ENCODE results near the gene AWAT2.

Gene AWAT2

DNA sequence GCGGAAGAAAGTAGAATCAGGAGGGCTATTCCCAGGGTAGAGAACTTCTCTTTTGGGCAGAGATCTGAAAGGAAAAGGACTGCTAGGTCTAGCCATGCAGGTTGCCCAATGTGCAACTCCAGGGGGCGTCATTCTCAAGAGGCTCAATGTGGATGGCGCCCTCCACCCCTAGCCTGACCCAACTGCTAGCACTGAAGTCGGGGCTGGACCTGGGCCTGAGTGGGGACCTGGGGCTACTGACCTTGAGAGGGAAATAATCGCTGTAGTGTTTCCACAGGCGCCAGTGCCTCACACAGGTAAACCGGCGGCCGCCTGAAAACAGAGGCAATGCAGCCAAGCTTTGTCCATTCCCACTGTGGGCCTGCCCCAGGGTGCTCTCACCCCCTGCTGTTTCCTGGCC is 6.1 kb downstream of the AWAT2 start:
- DNase-seq (ENCODE audit: low read depth), result no peak
- TF ChIP-seq, protein P1, sequence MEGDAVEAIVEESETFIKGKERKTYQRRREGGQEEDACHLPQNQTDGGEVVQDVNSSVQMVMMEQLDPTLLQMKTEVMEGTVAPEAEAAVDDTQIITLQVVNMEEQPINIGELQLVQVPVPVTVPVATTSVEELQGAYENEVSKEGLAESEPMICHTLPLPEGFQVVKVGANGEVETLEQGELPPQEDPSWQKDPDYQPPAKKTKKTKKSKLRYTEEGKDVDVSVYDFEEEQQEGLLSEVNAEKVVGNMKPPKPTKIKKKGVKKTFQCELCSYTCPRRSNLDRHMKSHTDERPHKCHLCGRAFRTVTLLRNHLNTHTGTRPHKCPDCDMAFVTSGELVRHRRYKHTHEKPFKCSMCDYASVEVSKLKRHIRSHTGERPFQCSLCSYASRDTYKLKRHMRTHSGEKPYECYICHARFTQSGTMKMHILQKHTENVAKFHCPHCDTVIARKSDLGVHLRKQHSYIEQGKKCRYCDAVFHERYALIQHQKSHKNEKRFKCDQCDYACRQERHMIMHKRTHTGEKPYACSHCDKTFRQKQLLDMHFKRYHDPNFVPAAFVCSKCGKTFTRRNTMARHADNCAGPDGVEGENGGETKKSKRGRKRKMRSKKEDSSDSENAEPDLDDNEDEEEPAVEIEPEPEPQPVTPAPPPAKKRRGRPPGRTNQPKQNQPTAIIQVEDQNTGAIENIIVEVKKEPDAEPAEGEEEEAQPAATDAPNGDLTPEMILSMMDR (conservative IDR thresholded peaks at IDR 0.05; ENCODE audit: control insufficient read depth, insufficient read depth, low read depth, low read length), result no peak
- no peak overlapping the region for H3K4me3 ChIP-seq (ENCODE audit: control insufficient read depth, low read depth, low read length)

DNA sequence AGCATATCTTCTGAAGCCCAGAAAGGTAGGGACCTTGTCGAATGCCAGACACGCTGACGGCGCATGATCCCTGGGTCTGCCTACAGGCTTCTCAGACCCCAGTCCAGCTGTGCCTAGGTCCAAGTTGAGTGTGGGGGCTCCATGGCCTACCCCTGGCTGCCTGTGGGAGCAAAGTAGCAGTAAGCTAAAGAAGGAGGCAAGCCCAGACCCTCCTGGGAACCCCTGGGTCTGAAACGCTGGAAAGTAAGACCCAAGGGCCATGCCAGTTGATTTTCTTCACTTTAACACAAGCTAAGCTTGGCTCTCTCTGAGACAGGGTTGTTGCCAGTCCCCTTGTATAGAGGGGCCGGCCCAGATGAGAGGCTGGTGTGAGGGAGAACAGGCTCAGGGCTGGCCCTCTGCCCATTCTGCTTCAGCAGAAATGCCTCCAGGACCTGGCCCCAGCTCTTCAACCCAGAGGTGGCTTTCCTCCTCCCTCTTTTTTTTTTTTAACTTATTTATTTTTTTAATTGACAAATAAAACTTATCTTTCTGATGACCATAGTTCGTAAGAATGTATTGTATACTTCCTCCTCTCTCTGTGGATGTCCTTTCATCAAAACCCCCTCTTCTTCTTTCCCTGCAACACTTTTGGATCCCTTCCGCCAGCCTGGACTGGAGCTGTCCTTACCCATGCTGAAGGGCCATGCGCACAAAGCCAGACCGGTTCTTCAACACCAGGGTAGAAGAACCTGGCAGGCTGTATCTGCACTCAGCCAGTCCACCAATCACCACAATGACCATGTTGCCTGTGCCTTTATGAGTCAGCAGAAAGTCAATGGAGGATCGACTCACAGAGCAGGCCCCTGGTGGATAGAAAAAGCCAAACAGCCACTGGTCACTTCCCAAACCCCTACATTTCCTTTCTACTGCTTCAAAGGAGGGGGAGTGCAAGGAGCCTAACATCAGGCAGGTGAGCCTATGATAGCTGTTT is 7.1 kb downstream of the AWAT2 start:
- TF ChIP-seq, protein P1 (conservative IDR thresholded peaks at IDR 0.05; ENCODE audit: control insufficient read depth, insufficient read depth, low read depth, low read length), result no peak
- H3K4me3 ChIP-seq (ENCODE audit: control insufficient read depth, low read depth, low read length), result no peak overlapping the region
- peak; percentile 36 for DNase-seq (ENCODE audit: low read depth)

DNA sequence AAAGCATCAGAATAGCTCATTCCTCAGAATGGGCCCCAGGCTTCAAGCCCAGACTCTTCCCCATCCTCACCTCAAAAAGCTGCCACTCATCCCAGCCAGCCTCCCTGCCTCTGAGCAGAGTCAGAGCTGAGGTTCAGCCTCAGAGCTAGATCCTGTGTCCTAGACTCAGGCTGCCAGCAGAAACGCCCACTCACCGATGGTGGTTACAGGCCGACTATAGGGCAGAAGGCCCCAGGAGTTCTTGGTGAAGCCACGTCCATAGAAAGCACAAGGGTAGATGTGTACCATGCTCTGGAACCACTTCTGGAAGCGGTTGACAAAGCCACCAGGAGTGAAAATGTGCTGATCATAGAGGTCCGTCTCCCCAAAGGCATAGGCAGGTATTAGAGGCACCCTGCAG is 7.7 kb downstream of the AWAT2 start:
- TF ChIP-seq, protein P1 (conservative IDR thresholded peaks at IDR 0.05; ENCODE audit: control insufficient read depth, insufficient read depth, low read depth, low read length), result no peak
- H3K4me3 ChIP-seq (ENCODE audit: control insufficient read depth, low read depth, low read length), result no peak overlapping the region
- DNase-seq (ENCODE audit: low read depth), result no peak

DNA sequence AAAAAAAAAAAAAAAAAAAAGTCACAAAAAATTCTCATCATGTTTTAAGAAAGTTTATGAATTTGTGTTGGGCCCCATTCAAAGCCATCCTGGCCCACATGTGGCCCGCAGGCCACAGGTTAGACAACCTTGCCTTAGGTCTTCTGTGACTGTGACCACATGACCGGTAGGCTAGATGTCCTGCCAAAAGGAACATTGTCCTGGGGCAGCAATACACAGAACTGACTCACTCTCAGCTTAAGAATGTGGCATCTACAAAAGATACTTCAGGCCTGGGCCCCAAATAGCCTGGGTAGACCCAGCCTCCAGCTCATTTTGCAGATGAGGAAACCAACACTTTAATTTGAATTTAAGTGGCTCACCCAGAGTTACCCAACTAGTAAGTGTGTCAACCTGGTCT is 10.0 kb downstream of the AWAT2 start:
- TF ChIP-seq, protein P1 (conservative IDR thresholded peaks at IDR 0.05; ENCODE audit: control insufficient read depth, insufficient read depth, low read depth, low read length), result no peak
- no peak for DNase-seq (ENCODE audit: low read depth)
- no peak overlapping the region for H3K4me3 ChIP-seq (ENCODE audit: control insufficient read depth, low read depth, low read length)

DNA sequence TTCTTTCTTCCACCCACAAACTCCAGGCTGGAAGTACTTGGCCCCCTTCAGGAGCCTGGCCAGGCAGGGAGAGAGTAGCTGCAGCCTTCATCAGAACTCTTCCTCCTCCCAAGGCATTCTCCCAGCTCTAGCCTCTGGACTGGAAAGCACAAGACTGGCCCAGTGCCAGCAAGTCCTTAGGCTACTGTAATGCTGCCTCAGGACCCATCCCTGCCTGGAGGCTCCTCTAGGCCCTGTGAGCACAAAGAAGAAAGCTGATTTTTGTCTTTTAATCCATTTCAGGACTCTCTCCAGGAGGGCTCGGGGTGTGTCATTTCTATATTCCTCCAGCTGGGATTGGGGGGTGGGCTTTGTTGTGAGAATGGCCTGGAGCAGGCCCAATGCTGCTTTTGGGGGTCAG is 10.8 kb downstream of the AWAT2 start:
- TF ChIP-seq, protein P1 (conservative IDR thresholded peaks at IDR 0.05; ENCODE audit: control insufficient read depth, insufficient read depth, low read depth, low read length), result no peak
- DNase-seq (ENCODE audit: low read depth), result no peak
- no peak overlapping the region for H3K4me3 ChIP-seq (ENCODE audit: control insufficient read depth, low read depth, low read length)

DNA sequence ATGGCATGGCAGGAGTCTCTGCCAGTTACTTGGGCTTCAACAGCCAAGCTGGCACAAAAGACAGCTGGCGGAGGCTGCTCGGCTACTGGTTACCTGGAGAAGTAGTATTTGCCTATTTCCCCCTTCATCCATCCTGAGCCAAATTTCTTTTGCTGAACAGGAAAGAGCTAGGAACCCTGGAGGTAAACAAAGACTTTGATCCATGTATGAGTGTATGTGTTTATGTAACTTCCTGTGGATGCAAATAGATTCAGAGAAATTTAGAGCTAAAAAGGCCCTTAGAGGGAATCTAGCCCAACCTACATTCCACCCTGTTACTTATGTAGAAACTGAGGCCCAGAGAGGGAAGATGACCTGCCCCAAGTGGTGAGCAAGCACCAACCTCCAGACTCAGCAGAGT is 11.2 kb downstream of the AWAT2 start:
- no peak overlapping the region for H3K4me3 ChIP-seq (ENCODE audit: control insufficient read depth, low read depth, low read length)
- no peak for DNase-seq (ENCODE audit: low read depth)
- TF ChIP-seq, protein P1 (conservative IDR thresholded peaks at IDR 0.05; ENCODE audit: control insufficient read depth, insufficient read depth, low read depth, low read length), result no peak

Data from fibroblast of mammary gland (primary cell).